Activated CD4-positive, CD25-positive, alpha-beta regulatory T cell treated with anti-CD3 and anti-CD28 coated beads, Interleukin-2, amount 50 U/mL, for 24 hours (primary cell): ENCODE data around the gene TTL.

Experiments used
- ATAC-seq, 2 donors: fragments of 150-1000 bp; cut with Tn5 transposase; one replicate each; pipeline ENCODE4 v1.10.0; 2021; ENCODE audit warnings: mild to moderate bottlenecking in 1 of 2, moderate library complexity in 1 of 2

Gene TTL

GRCh38 chr2:112584891-112585250 is 102.9 kb downstream of the TTL start:
- ATAC-seq, result no peak

GRCh38 chr2:112585400-112585799 is 103.4 kb downstream of the TTL start:
- no peak for ATAC-seq

GRCh38 chr2:112585873-112586464 is 104.0 kb downstream of the TTL start:
- no peak for ATAC-seq

- no peak for ATAC-seq
These were observed 106.7 kb downstream of the TTL start for GRCh38 chr2:112588611-112589045.
